ENCODE results near the gene CIROP. TPM values are rescaled to one million over a fixed set of nuclear protein-coding genes. Genes with fewer than 3 reads are reported as not detected.

Gene CIROP
- polyA plus RNA-seq, 12 donors: 0.07 TPM; not detected in 11

DNA sequence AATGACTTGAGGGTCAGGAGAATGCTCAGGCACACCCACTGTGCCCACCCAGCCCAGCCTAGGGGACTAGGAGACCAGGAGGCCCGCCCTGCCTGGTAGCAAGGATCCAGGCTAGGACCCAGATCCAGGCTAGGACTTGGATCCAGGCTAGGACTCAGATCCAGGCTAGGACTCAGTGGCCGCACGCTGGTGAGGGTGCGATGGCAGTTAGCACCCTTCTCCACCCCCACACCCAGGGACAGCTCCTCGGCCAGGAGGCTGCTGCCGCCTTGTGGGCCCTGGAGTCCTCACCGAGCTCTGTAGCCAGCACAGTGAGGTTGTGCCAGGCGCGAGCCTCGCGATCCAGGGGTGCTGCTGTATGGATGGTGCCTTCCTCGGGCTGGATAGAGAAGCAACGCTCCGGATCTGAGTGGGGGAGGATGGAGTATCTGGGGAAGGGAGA lies 52.6 kb downstream of the CIROP start:
- no peak for DNase-seq

DNA sequence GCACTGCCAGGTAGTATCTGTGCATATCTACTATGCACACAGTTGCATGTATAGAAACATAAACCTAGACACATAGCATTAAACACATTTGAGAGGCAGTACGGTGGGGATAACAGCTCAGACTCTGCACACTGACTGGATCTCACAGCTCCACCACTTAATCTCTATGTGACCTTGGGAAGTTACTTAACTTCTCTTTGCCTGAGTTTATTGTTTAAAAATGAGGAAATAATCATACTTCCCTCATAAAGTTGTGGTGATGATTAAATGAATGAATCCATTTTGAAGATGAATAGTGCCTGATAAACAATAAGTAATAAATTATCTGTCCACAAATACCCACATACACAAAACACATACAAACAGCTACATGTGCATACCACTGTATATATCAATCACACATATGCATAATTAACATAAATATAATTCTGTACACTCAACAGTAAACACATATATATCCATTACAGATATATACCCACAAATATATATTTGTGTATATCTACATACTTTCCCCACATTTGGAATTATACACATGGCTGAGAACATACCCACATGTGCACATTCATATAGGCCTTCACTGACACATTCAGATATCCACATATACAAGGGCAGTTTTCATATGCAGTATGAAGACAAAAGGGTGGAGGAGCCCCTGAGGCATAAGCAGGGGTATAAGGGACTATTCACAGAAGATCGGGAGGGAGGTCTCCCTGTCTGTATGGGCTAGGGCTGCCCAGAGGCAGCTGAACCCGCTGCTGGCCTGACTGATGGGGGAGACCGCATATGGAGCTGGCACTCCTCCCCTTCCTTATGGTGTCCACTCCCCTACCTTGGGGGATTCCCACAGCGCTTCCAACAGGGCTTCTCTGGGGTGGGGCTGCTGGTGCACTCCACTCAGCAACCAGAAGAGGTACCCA lies 53.4 kb downstream of the CIROP start:
- no peak for DNase-seq

Other genes starting within 250 kb of the CIROP start
- gene LRP10, start 233.2 kb downstream of the CIROP start, polyA plus RNA-seq (ENCODE audit: insufficient read length in 12 of 12): 10 to 100 TPM in 11 of 12 donors, not detected in 1; 29.7 to 49.0 (median 37.2) TPM
- under 1 TPM in 8 of 12 donors, not detected in 4; 0.09 to 0.46 (median 0.14) TPM for gene REM2, start 221.8 kb downstream of the CIROP start, polyA plus RNA-seq (ENCODE audit: insufficient read length in 12 of 12)
- gene RBM23, start 185.8 kb downstream of the CIROP start, polyA plus RNA-seq (ENCODE audit: insufficient read length in 12 of 12): 10 to 100 TPM in 11 of 12 donors, not detected in 1; 48.3 to 86.1 (median 57.0) TPM
- gene PRMT5, start 175.6 kb downstream of the CIROP start, polyA plus RNA-seq (ENCODE audit: insufficient read length in 12 of 12): 10 to 100 TPM in 11 of 12 donors, not detected in 1; 54.0 to 87.0 (median 73.5) TPM
- gene HAUS4, start 147.9 kb downstream of the CIROP start, polyA plus RNA-seq (ENCODE audit: insufficient read length in 12 of 12): 10 to 100 TPM in 11 of 12 donors, not detected in 1; 29.2 to 54.0 (median 40.1) TPM
- gene AJUBA, start 122.4 kb downstream of the CIROP start, polyA plus RNA-seq (ENCODE audit: insufficient read length in 12 of 12): 100 to 1,000 TPM in 1 of 12 donors, 10 to 100 TPM in 11; 36.7 to 167 (median 42.0) TPM
- 10 to 100 TPM in 8 of 12 donors, 1 to 10 TPM in 3, not detected in 1; 8.9 to 17.0 (median 11.6) TPM for gene C14orf93, start 94.8 kb downstream of the CIROP start, polyA plus RNA-seq (ENCODE audit: insufficient read length in 12 of 12)
- 100 to 1,000 TPM in 11 of 12 donors, not detected in 1; 111 to 238 (median 212) TPM for gene PSMB5, start 70.1 kb downstream of the CIROP start, polyA plus RNA-seq (ENCODE audit: insufficient read length in 12 of 12)
- not detected for gene PSMB11, start 62.8 kb downstream of the CIROP start, polyA plus RNA-seq (ENCODE audit: insufficient read length in 12 of 12)
- gene CDH24, start 47.5 kb downstream of the CIROP start, polyA plus RNA-seq (ENCODE audit: insufficient read length in 12 of 12): 10 to 100 TPM in 2 of 12 donors, 1 to 10 TPM in 9, not detected in 1; 2.3 to 12.5 (median 3.7) TPM
- 100 to 1,000 TPM in 11 of 12 donors, not detected in 1; 108 to 284 (median 129) TPM for gene ACIN1, start 9.9 kb downstream of the CIROP start, polyA plus RNA-seq (ENCODE audit: insufficient read length in 12 of 12)
- 10 to 100 TPM in 11 of 12 donors, not detected in 1; 30.8 to 62.2 (median 50.8) TPM for gene C14orf119, start 9.5 kb downstream of the CIROP start, polyA plus RNA-seq (ENCODE audit: insufficient read length in 12 of 12)
- under 1 TPM in 4 of 12 donors, not detected in 8; 0.08 to 0.61 (median 0.13) TPM for gene CEBPE, start 14.3 kb upstream of the CIROP start, polyA plus RNA-seq (ENCODE audit: insufficient read length in 12 of 12)
- gene SLC7A8, start 78.7 kb upstream of the CIROP start, polyA plus RNA-seq (ENCODE audit: insufficient read length in 12 of 12): 10 to 100 TPM in 2 of 12 donors, 1 to 10 TPM in 9, not detected in 1; 2.6 to 29.0 (median 4.2) TPM
- under 1 TPM in 3 of 12 donors, not detected in 9; 0.60 to 0.65 (median 0.63) TPM for gene RNF212B, start 132.9 kb upstream of the CIROP start, polyA plus RNA-seq (ENCODE audit: insufficient read length in 12 of 12)
- gene HOMEZ, start 181.1 kb upstream of the CIROP start, polyA plus RNA-seq (ENCODE audit: insufficient read length in 12 of 12): 10 to 100 TPM in 9 of 12 donors, 1 to 10 TPM in 2, not detected in 1; 9.1 to 25.5 (median 10.7) TPM
- gene PPP1R3E, start 197.9 kb upstream of the CIROP start, polyA plus RNA-seq (ENCODE audit: insufficient read length in 12 of 12): 10 to 100 TPM in 11 of 12 donors, not detected in 1; 11.7 to 27.1 (median 19.2) TPM
- gene BCL2L2, start 201.8 kb upstream of the CIROP start, polyA plus RNA-seq (ENCODE audit: insufficient read length in 12 of 12): 10 to 100 TPM in 11 of 12 donors, not detected in 1; 26.0 to 36.9 (median 30.1) TPM
- 1,000 to 10,000 TPM in 1 of 12 donors, 100 to 1,000 TPM in 7, 10 to 100 TPM in 4; 92.5 to 1,853 (median 109) TPM for gene PABPN1, start 216.5 kb upstream of the CIROP start, polyA plus RNA-seq (ENCODE audit: insufficient read length in 12 of 12)
- gene SLC22A17, start 247.9 kb upstream of the CIROP start, polyA plus RNA-seq (ENCODE audit: insufficient read length in 12 of 12): 10 to 100 TPM in 11 of 12 donors, not detected in 1; 14.7 to 29.5 (median 19.7) TPM